HCT116 (cell line): Measurements from ENCODE around the gene CD83. TPM values are rescaled to one million over a fixed set of nuclear protein-coding genes. Genes with fewer than 3 reads are reported as not detected.

Experiments
- ATAC-seq: fragments of 200-7000 bp; cut with Tn5 transposase; 2 replicates; pipeline ENCODE4 v1.9.1; 2020; ENCODE audit warnings: mild to moderate bottlenecking, moderate library complexity
- BruUV-seq: library from RNA; stranded (reverse); fragments of 400-500 nt; replicated peaks from 2 replicates; lab custom pipeline; 2021; lab: Mats Ljungman, UMichigan
- CTCF ChIA-PET: fragments of 300-600 bp; sonication (Branson Sonifier 250); formaldehyde crosslinking; loops from one replicate; lab custom pipeline; 2021; ENCODE audit warnings: antibody characterized with exemption; lab: Charles Lee
- POLR2A ChIA-PET: fragments of 300-600, 350-600 bp; sonication (Branson Sonifier 250); formaldehyde crosslinking; loops from one replicate; lab custom pipeline; 2021; ENCODE audit warnings: antibody characterized with exemption; lab: Charles Lee
- RAD21 ChIA-PET, 2 experiments: fragments of 300-600 bp; sonication (Branson Sonifier 250); formaldehyde crosslinking; loops; one replicate each; lab custom pipeline; 2023; ENCODE audit warnings: low total read pairs in 2 of 2; ENCODE audit not compliant: uncharacterized antibody in 2 of 2, unreplicated experiment in 2 of 2, low non-redundant PET in 1 of 2; lab: Charles Lee
- DNase-seq: peaks from one replicate; pipeline ENCODE4 v3.0.0-alpha.2; 2010; ENCODE audit warnings: low read depth, low spot score
- H2AFZ ChIP-seq: fragments of 200-600 bp; shearing (Covaris generic), sonication (generic); 2 replicates; pipeline ENCODE4 v1.6.1; 2017; ENCODE audit warnings: low read depth, mixed run types, mixed read lengths, antibody characterized with exemption, low read length; ENCODE audit not compliant: poor library complexity, severe bottlenecking
- H3K27ac ChIP-seq: 2 replicates; pipeline ENCODE4 v1.5.1; 2012; ENCODE audit warnings: low read depth, low read length
- H3K27me3 ChIP-seq: fragments of 200-600 bp; sonication (generic); 2 replicates; pipeline ENCODE4 v1.6.1; 2016; ENCODE audit warnings: mixed run types, low read length, mixed read lengths; ENCODE audit not compliant: insufficient read depth
- H3K36me3 ChIP-seq, 2 experiments: fragments of 200-500 bp in 1 of 2; fragments of 200-600 bp in 1 of 2; sonication (Bioruptor generic) in 1 of 2; sonication (generic) in 1 of 2; 2 replicates each; pipeline versions ENCODE4 v1.5.1 to v1.6.1; 2014 to 2016; ENCODE audit warnings: low read length in 2 of 2, inconsistent platforms in 1 of 2, mixed read lengths in 1 of 2, mixed run types in 1 of 2; ENCODE audit not compliant: insufficient read depth in 2 of 2, control insufficient read depth in 1 of 2
- H3K4me1 ChIP-seq, 2 experiments: fragments of 200-600 bp in 1 of 2; sonication (generic) in 1 of 2; 2 replicates each; pipeline versions ENCODE4 v1.5.1 to v1.6.1; 2012 to 2017; ENCODE audit warnings: low read length in 2 of 2, inconsistent platforms in 1 of 2, mild to moderate bottlenecking in 1 of 2, mixed read lengths in 1 of 2, mixed run types in 1 of 2, moderate library complexity in 1 of 2; ENCODE audit not compliant: insufficient read depth in 2 of 2, control insufficient read depth in 1 of 2
- H3K4me2 ChIP-seq: fragments of 200-600 bp; sonication (generic); 2 replicates; pipeline ENCODE4 v1.6.1; 2017; ENCODE audit warnings: mixed run types, low read length, mixed read lengths
- H3K4me3 ChIP-seq, 2 experiments: fragments of 200-600 bp in 1 of 2; sonication (generic) in 1 of 2; replicated peaks in 1 of 2; 2 replicates each; pipeline ENCODE4 v1.5.1; 2011 to 2016; ENCODE audit warnings: low read length in 2 of 2, control low read depth in 1 of 2, low read depth in 1 of 2, mild to moderate bottlenecking in 1 of 2, mixed read lengths in 1 of 2, mixed run types in 1 of 2
- H3K79me2 ChIP-seq: fragments of 200-600 bp; sonication (generic); 2 replicates; pipeline ENCODE4 v1.6.1; 2017; ENCODE audit warnings: mild to moderate bottlenecking, mixed run types, low read length, moderate library complexity, mixed read lengths; ENCODE audit not compliant: insufficient read depth
- H3K9ac ChIP-seq: fragments of 200-600 bp; sonication (generic); 2 replicates; pipeline ENCODE4 v1.6.1; 2016; ENCODE audit warnings: low read length, mixed read lengths
- H3K9me2 ChIP-seq: fragments of 200-600 bp; sonication (generic), shearing (Covaris generic); 2 replicates; pipeline ENCODE4 v1.6.1; 2017; ENCODE audit warnings: mixed run types, mild to moderate bottlenecking, moderate library complexity; ENCODE audit not compliant: insufficient read depth
- H3K9me3 ChIP-seq, 2 experiments: fragments of 200-500 bp in 1 of 2; fragments of 200-600 bp in 1 of 2; sonication (Bioruptor generic) in 1 of 2; sonication (generic) in 1 of 2; 2 replicates each; pipeline ENCODE4 v1.6.1; 2014 to 2017; ENCODE audit warnings: low read length in 2 of 2, mixed read lengths in 2 of 2, inconsistent platforms in 1 of 2, low read depth in 1 of 2, mild to moderate bottlenecking in 1 of 2, mixed run types in 1 of 2, moderate library complexity in 1 of 2; ENCODE audit not compliant: control insufficient read depth in 1 of 2, insufficient read depth in 1 of 2
- H4K20me1 ChIP-seq: fragments of 200-600 bp; sonication (generic), shearing (Covaris generic); 2 replicates; pipeline ENCODE4 v1.6.1; 2017; ENCODE audit warnings: mixed run types, mild to moderate bottlenecking, moderate library complexity; ENCODE audit not compliant: insufficient read depth
- CEBPB ChIP-seq: IDR thresholded peaks from 2 replicates; pipeline ENCODE4 v1.6.1; 2012; ENCODE audit warnings: low read depth
- EGR1 ChIP-seq: IDR thresholded peaks from 2 replicates; pipeline ENCODE4 v1.6.1; 2012; ENCODE audit warnings: low read depth
- FOSL1 ChIP-seq: IDR thresholded peaks from 2 replicates; pipeline ENCODE4 v1.6.1; 2012; ENCODE audit warnings: low read depth
- MAX ChIP-seq: IDR thresholded peaks from 2 replicates; pipeline ENCODE4 v1.6.1; 2012
- POLR2A ChIP-seq: IDR thresholded peaks from 2 replicates; pipeline ENCODE4 v1.7.0; 2011; ENCODE audit warnings: borderline replicate concordance; ENCODE audit not compliant: insufficient read depth, insufficient read length; ENCODE audit errors: extremely low read depth
- SIN3A ChIP-seq: IDR thresholded peaks from 2 replicates; pipeline ENCODE4 v1.6.1; 2012; ENCODE audit warnings: low read depth
- SP1 ChIP-seq: IDR thresholded peaks from 2 replicates; pipeline ENCODE4 v1.6.1; 2012; ENCODE audit warnings: low read depth
- TCF7L2 ChIP-seq: IDR thresholded peaks from 2 replicates; pipeline ENCODE4 v1.7.0; 2011; ENCODE audit warnings: borderline replicate concordance, inconsistent platforms; ENCODE audit not compliant: insufficient read depth, insufficient read length; ENCODE audit errors: extremely low read depth
- YY1 ChIP-seq: IDR thresholded peaks from 2 replicates; pipeline ENCODE4 v1.6.1; 2011; ENCODE audit warnings: low read length, low read depth, moderate library complexity, mild to moderate bottlenecking; ENCODE audit not compliant: insufficient replicate concordance; ENCODE audit errors: extremely low read depth
- ZNF274 ChIP-seq: fragments of 200-500 bp; sonication (Bioruptor generic); IDR thresholded peaks from 2 replicates; pipeline ENCODE4 v1.6.1; 2014; ENCODE audit warnings: mild to moderate bottlenecking, low read depth, low read length, inconsistent platforms
- intact Hi-C: fragments of 100-400 bp; cut with micrococcal nuclease; formaldehyde crosslinking; loops from 2 replicates; pipeline ENCODE4 v1.10.0; 2022
- total RNA-seq: library from RNA; stranded (reverse); gene quantifications from one replicate; pipeline ENCODE4 v1.2.1, GENCODE V29; 2021; ENCODE audit not compliant: unreplicated experiment
- TF ChIP-seq, protein P1 (sequence below): IDR thresholded peaks from 2 replicates; pipeline ENCODE4 v1.6.1; 2011; ENCODE audit warnings: mild to moderate bottlenecking, low read length, moderate library complexity; ENCODE audit not compliant: insufficient replicate concordance; ENCODE audit errors: extremely low read depth

CD83 gene
- total RNA-seq, 1 experiment from 2014 or later, result 6.0 TPM

- H3K27ac ChIP-seq, result no peak overlapping the region
Observed at GRCh38 chr6:14092316-14092715, 25.3 kb upstream of the CD83 start.

GRCh38 chr6:14092838-14093789, 24.5 kb upstream of the CD83 start:
- no peaks in the 10 kb centered on the region for H3K27me3 ChIP-seq
- intact Hi-C loops, result no loop called here
- H3K4me1 ChIP-seq, result no peaks in the 10 kb centered on the region
- ATAC-seq (no peak), DNase-seq (no peak)
- no peaks in the 10 kb centered on the region for H3K36me3 ChIP-seq
- H4K20me1 ChIP-seq, result no peaks in the 10 kb centered on the region
- no peaks in the 10 kb centered on the region for H3K9me2 ChIP-seq
- CTCF ChIA-PET, result no interaction called here
- H3K9ac ChIP-seq, result no peak overlapping the region
- H3K9me3 ChIP-seq, result no peaks in the 10 kb centered on the region
- no peak overlapping the region for H2AFZ ChIP-seq
- RAD21 ChIA-PET, result no interaction called here
- TF ChIP-seq FOSL1 (no peak), ZNF274 (no peak), SP1 (no peak), YY1 (no peak), CEBPB (no peak), MAX (no peak), EGR1 (no peak)
- TF ChIP-seq, protein P1, sequence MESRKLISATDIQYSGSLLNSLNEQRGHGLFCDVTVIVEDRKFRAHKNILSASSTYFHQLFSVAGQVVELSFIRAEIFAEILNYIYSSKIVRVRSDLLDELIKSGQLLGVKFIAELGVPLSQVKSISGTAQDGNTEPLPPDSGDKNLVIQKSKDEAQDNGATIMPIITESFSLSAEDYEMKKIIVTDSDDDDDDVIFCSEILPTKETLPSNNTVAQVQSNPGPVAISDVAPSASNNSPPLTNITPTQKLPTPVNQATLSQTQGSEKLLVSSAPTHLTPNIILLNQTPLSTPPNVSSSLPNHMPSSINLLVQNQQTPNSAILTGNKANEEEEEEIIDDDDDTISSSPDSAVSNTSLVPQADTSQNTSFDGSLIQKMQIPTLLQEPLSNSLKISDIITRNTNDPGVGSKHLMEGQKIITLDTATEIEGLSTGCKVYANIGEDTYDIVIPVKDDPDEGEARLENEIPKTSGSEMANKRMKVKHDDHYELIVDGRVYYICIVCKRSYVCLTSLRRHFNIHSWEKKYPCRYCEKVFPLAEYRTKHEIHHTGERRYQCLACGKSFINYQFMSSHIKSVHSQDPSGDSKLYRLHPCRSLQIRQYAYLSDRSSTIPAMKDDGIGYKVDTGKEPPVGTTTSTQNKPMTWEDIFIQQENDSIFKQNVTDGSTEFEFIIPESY, result no peak
- no peak overlapping the region for H3K4me3 ChIP-seq
- no peak overlapping the region for H3K4me2 ChIP-seq
- POLR2A ChIA-PET, result no interaction called here
- BruUV-seq, result no TSS peak
- H3K27ac ChIP-seq, result no peak overlapping the region
- no peaks in the 10 kb centered on the region for H3K79me2 ChIP-seq

More at GRCh38 chr6:14092316-14092715, 25.3 kb upstream of the CD83 start:
- Histone ChIP-seq H3K9ac (no peak overlapping the region), H3K9me3 (no peaks in the 10 kb centered on the region), H3K36me3 (no peaks in the 10 kb centered on the region), H3K79me2 (no peaks in the 10 kb centered on the region), H3K4me2 (no peak overlapping the region), H3K4me1 (no peaks in the 10 kb centered on the region), H3K4me3 (no peak overlapping the region), H3K27me3 (no peaks in the 10 kb centered on the region), H4K20me1 (no peaks in the 10 kb centered on the region), H2AFZ (no peak overlapping the region), H3K9me2 (no peaks in the 10 kb centered on the region)
- TF ChIP-seq TCF7L2, result no peak
- no peak for TF ChIP-seq SIN3A
- TF ChIP-seq POLR2A, result no peak
- TF ChIP-seq SP1, result no peak
- intact Hi-C loops, result no loop called here
- CTCF ChIA-PET, result no interaction called here
- DNase-seq, result no peak
- ATAC-seq, result no peak
- no TSS peak for BruUV-seq
- RAD21 ChIA-PET, result no interaction called here
- POLR2A ChIA-PET, result no interaction called here
